Upper lobe of left lung (tissue), 4 donors: Measurements from ENCODE around the gene CSNK2B.

Experiments used
- EP300 ChIP-seq, 4 donors: sonication (generic); formaldehyde crosslinking; IDR thresholded peaks; one replicate each; pipeline ENCODE4 v1.5.1; 2017; ENCODE audit warnings: antibody characterized with exemption in 4 of 4, control low read depth in 2 of 4
- POLR2A ChIP-seq, 4 donors: fragments of 450-650 bp; IDR thresholded peaks; one replicate each; pipeline ENCODE4 v1.5.1; 2016 to 2017; ENCODE audit warnings: antibody characterized with exemption in 4 of 4, mild to moderate bottlenecking in 2 of 4
- POLR2AphosphoS5 ChIP-seq, 2 donors: sonication (generic); formaldehyde crosslinking; IDR thresholded peaks; one replicate each; pipeline ENCODE4 v1.5.1; 2017; ENCODE audit warnings: antibody characterized with exemption in 2 of 2
- TF ChIP-seq, protein P1 (sequence below), 6 experiments: fragments of 450-650 bp in 4 of 6; fragments of 200-600 bp in 2 of 6; sonication (generic) in 2 of 6; IDR thresholded peaks; one replicate each; pipeline ENCODE4 v1.5.1; 2016 to 2019; ENCODE audit warnings: antibody characterized with exemption in 6 of 6

DNA sequence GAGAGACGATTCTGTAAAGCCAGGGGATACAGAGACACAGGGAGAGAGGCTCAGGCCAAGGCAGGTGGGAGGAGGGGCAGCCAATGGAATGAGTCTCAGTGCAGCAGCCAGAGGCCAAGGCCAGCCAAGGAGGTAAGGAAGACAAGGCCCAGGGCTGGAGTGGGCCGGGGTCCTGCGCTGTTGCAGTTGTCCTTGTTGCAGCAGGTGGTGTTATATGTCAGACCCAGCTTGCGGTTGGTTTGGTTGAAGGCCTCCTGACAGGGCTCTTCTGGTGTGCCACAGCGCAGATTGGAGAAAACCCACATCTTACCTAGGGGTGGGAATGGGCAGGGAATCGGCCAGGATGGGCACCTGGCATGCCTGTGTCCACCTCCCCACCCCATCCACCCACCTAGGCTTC is 53.1 kb downstream of the CSNK2B start:
- TF ChIP-seq, protein P1, sequence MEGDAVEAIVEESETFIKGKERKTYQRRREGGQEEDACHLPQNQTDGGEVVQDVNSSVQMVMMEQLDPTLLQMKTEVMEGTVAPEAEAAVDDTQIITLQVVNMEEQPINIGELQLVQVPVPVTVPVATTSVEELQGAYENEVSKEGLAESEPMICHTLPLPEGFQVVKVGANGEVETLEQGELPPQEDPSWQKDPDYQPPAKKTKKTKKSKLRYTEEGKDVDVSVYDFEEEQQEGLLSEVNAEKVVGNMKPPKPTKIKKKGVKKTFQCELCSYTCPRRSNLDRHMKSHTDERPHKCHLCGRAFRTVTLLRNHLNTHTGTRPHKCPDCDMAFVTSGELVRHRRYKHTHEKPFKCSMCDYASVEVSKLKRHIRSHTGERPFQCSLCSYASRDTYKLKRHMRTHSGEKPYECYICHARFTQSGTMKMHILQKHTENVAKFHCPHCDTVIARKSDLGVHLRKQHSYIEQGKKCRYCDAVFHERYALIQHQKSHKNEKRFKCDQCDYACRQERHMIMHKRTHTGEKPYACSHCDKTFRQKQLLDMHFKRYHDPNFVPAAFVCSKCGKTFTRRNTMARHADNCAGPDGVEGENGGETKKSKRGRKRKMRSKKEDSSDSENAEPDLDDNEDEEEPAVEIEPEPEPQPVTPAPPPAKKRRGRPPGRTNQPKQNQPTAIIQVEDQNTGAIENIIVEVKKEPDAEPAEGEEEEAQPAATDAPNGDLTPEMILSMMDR (IDR thresholded peaks at IDR 0.05), result no peak
- TF ChIP-seq POLR2A (IDR thresholded peaks at IDR 0.05) (no peak), POLR2AphosphoS5 (IDR thresholded peaks at IDR 0.05) (no peak), EP300 (IDR thresholded peaks at IDR 0.05) (no peak)
